Measurements from ENCODE around the gene SMYD3. TPM values are rescaled to one million over a fixed set of nuclear protein-coding genes. Genes with fewer than 3 reads are reported as not detected.

The SMYD3 gene
- total and polyA plus RNA-seq, 2 of the 4 experiments (the other 2 are of a cell fraction) = 26.5 to 37.6 TPM

- dilution Hi-C loops (cut with HindIII; ENCODE audit: low sequenced_read_pairs, unreplicated experiment) (no loop called here), intact Hi-C loops (cut with micrococcal nuclease) (loop anchor here (5.0 to 10.0 kb wide), 3 partner anchors 114 to 358 kb away; no protein-coding TSS in a partner anchor), in situ Hi-C loops (cut with MboI; ENCODE audit: low sequenced_read_pairs) (no loop called here)
- H3K27me3 ChIP-seq (ENCODE audit: control insufficient read depth, insufficient read depth, low read length) = no peaks in the 10 kb centered on the region
- H2BK15ac ChIP-seq (ENCODE audit: low read depth, low read length) = peak overlapping the region; percentile 71; the same call in 2 of the 3 replicates
- H3K18ac ChIP-seq (ENCODE audit: low read depth, low read length) = peak overlapping the region; percentile 80
- peak overlapping the region; percentile 85 for H4K91ac ChIP-seq (ENCODE audit: insufficient read depth, low read depth, low read length)
- ChIA-PET POLR2A (ENCODE audit: unreplicated experiment) (interaction anchor here (0.8 kb wide), 1 partner anchor 85 kb away, joined by 4 read pairs; no protein-coding TSS in a partner anchor), CTCF (interaction anchor here (0.6 kb wide), 1 partner anchor 14 kb away, joined by 3 read pairs; no protein-coding TSS in a partner anchor)
- H3K4ac ChIP-seq (ENCODE audit: low read depth, low read length) = peak overlapping the region; percentile 81
- no peak overlapping the region for H2AFZ ChIP-seq (replicated peaks; ENCODE audit: low read length, poor library complexity)
- peaks cover 40% of the 10 kb centered on the region for H3K4me1 ChIP-seq (ENCODE audit: control insufficient read depth, insufficient read depth, low read length)
- no peak overlapping the region for H3K4me2 ChIP-seq (ENCODE audit: low read depth, low read length)
- DNase-seq (peak; percentile 68), ATAC-seq (ENCODE audit: low read depth) (no peak)
- H3K9me3 ChIP-seq (ENCODE audit: control insufficient read depth, insufficient read depth, low read length) = no peaks in the 10 kb centered on the region
- no peak overlapping the region for H3K27ac ChIP-seq (ENCODE audit: insufficient read depth, low read length)
- no peak overlapping the region for H2AK9ac ChIP-seq (replicated peaks; ENCODE audit: low read depth, low read length, poor library complexity)
- H3K4me3 ChIP-seq (ENCODE audit: insufficient read depth, low read depth, low read length) = no peak overlapping the region
- peak overlapping the region; percentile 98 for H2BK120ac ChIP-seq (ENCODE audit: low read depth, low read length)
- peak overlapping the region; percentile 85 for H3K14ac ChIP-seq (replicated peaks; ENCODE audit: low read depth, low read length)
- H2BK20ac ChIP-seq (ENCODE audit: low read depth, low read length) = peak overlapping the region; percentile 89
- H4K20me1 ChIP-seq (ENCODE audit: insufficient read depth, low read length) = no peaks in the 10 kb centered on the region
- H3K9ac ChIP-seq (ENCODE audit: low read depth, low read length) = no peak overlapping the region
- no peaks in the 10 kb centered on the region for H3K36me3 ChIP-seq (ENCODE audit: control insufficient read depth, insufficient read depth, low read length)
- WGBS, 2 experiments (ENCODE audit: extremely low coverage in 2 of 2, insufficient read length in 1 of 2) = no CpG with 5 or more reads among the region's 1 CpG
- no peak overlapping the region for H3K23ac ChIP-seq (ENCODE audit: low read depth, low read length)
- H3K79me1 ChIP-seq (ENCODE audit: low read depth in 1 of 2, low read length in 2 of 2) = peaks cover 0 to 11% of the 10 kb centered on the region in 2 experiments; a peak in 2 of 4 replicates
- peaks cover 26% of the 10 kb centered on the region for H3K9me1 ChIP-seq (ENCODE audit: insufficient read depth, low read length)
- TF ChIP-seq RAD21 (IDR thresholded peaks at IDR 0.05; ENCODE audit: low read length) = no peak
- TF ChIP-seq, protein P1, sequence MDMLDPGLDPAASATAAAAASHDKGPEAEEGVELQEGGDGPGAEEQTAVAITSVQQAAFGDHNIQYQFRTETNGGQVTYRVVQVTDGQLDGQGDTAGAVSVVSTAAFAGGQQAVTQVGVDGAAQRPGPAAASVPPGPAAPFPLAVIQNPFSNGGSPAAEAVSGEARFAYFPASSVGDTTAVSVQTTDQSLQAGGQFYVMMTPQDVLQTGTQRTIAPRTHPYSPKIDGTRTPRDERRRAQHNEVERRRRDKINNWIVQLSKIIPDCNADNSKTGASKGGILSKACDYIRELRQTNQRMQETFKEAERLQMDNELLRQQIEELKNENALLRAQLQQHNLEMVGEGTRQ (IDR thresholded peaks at IDR 0.05; ENCODE audit: low read depth, low read length) = no peak
- no peak for TF ChIP-seq RFX5 (IDR thresholded peaks at IDR 0.05; ENCODE audit: low read depth, low read length)
- no peak for TF ChIP-seq CHD1 (IDR thresholded peaks at IDR 0.05; ENCODE audit: low read depth, low read length)
- TF ChIP-seq CEBPB (IDR thresholded peaks at IDR 0.05; ENCODE audit: low read depth, low read length) = no peak
- TF ChIP-seq CTCF (conservative IDR thresholded peaks at IDR 0.05; ENCODE audit: low read depth, low read length) = no peak
- TF ChIP-seq SMC3 (IDR thresholded peaks at IDR 0.05; ENCODE audit: low read depth, low read length) = no peak
- TF ChIP-seq MXI1 (IDR thresholded peaks at IDR 0.05; ENCODE audit: borderline replicate concordance, low read depth, low read length) = no peak
- no peak for TF ChIP-seq NFE2L2 (IDR thresholded peaks at IDR 0.05; ENCODE audit: low read depth, low read length)
- no peak for TF ChIP-seq BHLHE40 (IDR thresholded peaks at IDR 0.05; ENCODE audit: low read depth, low read length)
- no peak for TF ChIP-seq ELK1 (IDR thresholded peaks at IDR 0.05; ENCODE audit: borderline replicate concordance, low read depth, low read length)
- no peak for TF ChIP-seq POLR2A (IDR thresholded peaks at IDR 0.05; ENCODE audit: low read depth, low read length)
- no peak for TF ChIP-seq RCOR1 (IDR thresholded peaks at IDR 0.05; ENCODE audit: insufficient replicate concordance, low read length)
- TF ChIP-seq MAZ (IDR thresholded peaks at IDR 0.05; ENCODE audit: borderline replicate concordance, low read depth, low read length) = no peak
- TF ChIP-seq FOS (IDR thresholded peaks at IDR 0.05; ENCODE audit: low read depth, low read length) = no peak
- TF ChIP-seq MAFK (IDR thresholded peaks at IDR 0.05; ENCODE audit: low read depth, low read length) = no peak
- BruUV-seq (replicated peaks) = no TSS peak
- H3K56ac ChIP-seq (ENCODE audit: extremely low read depth, insufficient read depth, low read length) = no peak overlapping the region
- H2AK5ac ChIP-seq (ENCODE audit: low read depth, low read length) = peak overlapping the region; percentile 85
- H4K5ac ChIP-seq (ENCODE audit: low read depth, low read length) = peak overlapping the region; percentile 60; the same call in 1 of the 2 replicates
- peak overlapping the region; percentile 61 to 74; a peak in 3 of 4 replicates for H4K8ac ChIP-seq (ENCODE audit: low read depth in 2 of 2, low read length in 2 of 2)
- peak overlapping the region; percentile 76 for H2BK5ac ChIP-seq (ENCODE audit: low read depth, low read length, poor library complexity, severe bottlenecking)
Measured at GRCh38 chr1:245873068-245873467, 634.0 kb downstream of the SMYD3 start.
